ENCODE data around the gene MAPK13. TPM values are rescaled to one million over a fixed set of nuclear protein-coding genes. Genes with fewer than 3 reads are reported as not detected.

Gene MAPK13
- total RNA-seq = 55.0 and 86.6 TPM in 2 replicates

DNA sequence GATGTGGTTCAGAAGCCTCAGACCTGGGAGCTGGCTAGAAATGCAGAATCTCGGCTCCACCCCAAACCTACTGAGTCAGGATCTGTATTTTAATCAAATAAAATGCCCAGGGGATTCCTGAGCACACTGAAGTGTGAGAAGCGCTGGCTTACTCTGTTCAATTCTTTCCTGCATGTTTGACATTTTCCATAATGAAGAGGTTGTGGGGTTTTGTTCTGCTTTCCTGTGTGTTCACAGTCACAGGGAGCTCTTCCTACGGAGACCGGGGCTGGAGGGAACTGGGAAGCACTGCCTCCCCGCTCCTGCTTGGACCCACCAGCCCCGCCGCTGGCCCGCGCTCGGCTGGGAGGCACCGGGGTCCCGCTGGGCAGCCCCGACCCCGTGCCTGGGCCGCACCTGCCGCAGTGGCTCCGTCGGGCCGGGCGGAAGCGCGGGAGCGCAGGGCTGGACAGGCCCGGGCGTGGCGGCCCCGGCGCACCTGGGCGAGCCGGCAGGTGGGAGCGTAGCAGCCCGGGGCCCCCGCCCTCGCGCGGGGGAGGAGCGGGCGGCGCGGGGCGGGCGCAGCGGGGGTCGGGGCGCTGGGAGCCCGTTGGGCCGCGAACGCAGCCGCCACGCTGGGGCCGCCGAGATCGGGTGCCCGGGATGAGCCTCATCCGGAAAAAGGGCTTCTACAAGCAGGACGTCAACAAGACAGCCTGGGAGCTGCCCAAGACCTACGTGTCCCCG is at the start of gene MAPK13:
Gene MAPK13 (plus strand): TSS at position 573 of the 726 bp plus-strand sequence. CDS start 70 bp downstream, at position 643.

Other genes with a start within 250 kb of the MAPK13 start
- gene SRPK1, start 209.4 kb upstream of the MAPK13 start, total RNA-seq = 77.9 and 108 TPM in 2 replicates
- gene SLC26A8, start 105.9 kb upstream of the MAPK13 start, total RNA-seq = not detected in 2 replicates
- 44.4 and 70.5 TPM in 2 replicates for gene MAPK14, start 102.7 kb upstream of the MAPK13 start, total RNA-seq
- 8.2 and 17.4 TPM in 2 replicates for gene BRPF3, start 66.2 kb downstream of the MAPK13 start, total RNA-seq
- gene PNPLA1, start 139.5 kb downstream of the MAPK13 start, total RNA-seq = 0.36 and 0.68 TPM in 2 replicates
- gene BNIP5, start 206.4 kb downstream of the MAPK13 start, total RNA-seq = not detected in 2 replicates

Measured in nasal cavity respiratory epithelium epithelial cell of viscerocranial mucosa (primary cell).